K562 (cell line): ENCODE results near the gene NEUROD2. TPM values are rescaled to one million over a fixed set of nuclear protein-coding genes. Genes with fewer than 3 reads are reported as not detected.

ENCODE experiments used
- ATAC-seq: fragments of 200-7000 bp; cut with Tn5 transposase; 3 replicates; pipeline ENCODE4 v1.9.1; 2020; ENCODE audit warnings: moderate library complexity
- BruUV-seq: library from RNA; stranded (reverse); fragments of 400-500 nt; replicated peaks from 2 replicates; lab custom pipeline; 2021; lab: Mats Ljungman, UMichigan
- CTCF ChIA-PET: fragments of 300-600 bp; formaldehyde crosslinking; extraction: SDS; loops from one replicate; lab custom pipeline; 2021; ENCODE audit warnings: low intra/inter-chr PET ratio; lab: Yijun Ruan, JAX
- POLR2A ChIA-PET: fragments of 300-600, 350-650 bp; sonication (Branson Sonifier 250); formaldehyde crosslinking; extraction: SDS; loops from one replicate; lab custom pipeline; 2021; ENCODE audit warnings: antibody characterized with exemption, inconsistent platforms; lab: Yijun Ruan, JAX
- DNase-seq, 4 experiments: peaks; one replicate each; pipeline versions ENCODE4 v3.0.0 to v3.0.0-alpha.2; 2011 to 2018; ENCODE audit warnings: low spot score in 3 of 4, mixed read lengths in 3 of 4; ENCODE audit errors: extremely low read depth in 1 of 4
- FAIRE-seq: peaks from 2 replicates; lab custom pipeline; 2011; peaks lifted over from hg19 to GRCh38; lab: Jason Lieb, UNC
- H2AFZ ChIP-seq: 2 replicates; pipeline ENCODE4 v1.6.0; 2011; ENCODE audit warnings: low read depth, low read length, control low read depth, inconsistent platforms
- H3K27ac ChIP-seq: fragments of 200-600 bp; 3 replicates; pipeline ENCODE4 v1.8.0; 2011; ENCODE audit warnings: low read depth, mild to moderate bottlenecking, control low read depth, inconsistent platforms, low read length, moderate library complexity, mixed read lengths; ENCODE audit errors: extremely low read depth
- H3K27me3 ChIP-seq, 2 experiments: fragments of 300-600 bp in 1 of 2; 2 replicates in 1 of 2; 3 replicates in 1 of 2; pipeline versions ENCODE4 v1.6.0 to v1.8.0; 2011; ENCODE audit warnings: inconsistent platforms in 2 of 2, low read length in 2 of 2, mild to moderate bottlenecking in 1 of 2, mixed read lengths in 1 of 2, moderate library complexity in 1 of 2; ENCODE audit not compliant: control insufficient read depth in 2 of 2, insufficient read depth in 2 of 2
- H3K36me3 ChIP-seq: fragments of 300-600 bp; 3 replicates; pipeline ENCODE4 v1.8.0; 2011; ENCODE audit warnings: mild to moderate bottlenecking, low read length, inconsistent platforms; ENCODE audit not compliant: control insufficient read depth, insufficient read depth
- H3K4me1 ChIP-seq, 2 experiments: fragments of 200-600 bp in 1 of 2; replicated peaks in 1 of 2; 2 replicates in 1 of 2; 3 replicates in 1 of 2; pipeline versions ENCODE4 v1.5.1 to v1.8.0; 2011; ENCODE audit warnings: inconsistent platforms in 2 of 2, low read length in 2 of 2, mild to moderate bottlenecking in 1 of 2, mixed read lengths in 1 of 2, moderate library complexity in 1 of 2; ENCODE audit not compliant: control insufficient read depth in 2 of 2, insufficient read depth in 2 of 2
- H3K4me2 ChIP-seq: 2 replicates; pipeline ENCODE4 v1.6.1; 2011; ENCODE audit warnings: low read length, control low read depth, inconsistent platforms, mixed read lengths; ENCODE audit not compliant: insufficient read depth
- H3K4me3 ChIP-seq: fragments of 200-600 bp; sonication (generic), shearing (Covaris generic); 2 replicates; pipeline ENCODE4 v1.5.1; 2016; ENCODE audit warnings: control low read depth, inconsistent platforms
- H3K79me2 ChIP-seq: fragments of 200-600 bp; 3 replicates; pipeline ENCODE4 v1.8.0; 2011; ENCODE audit warnings: low read length, inconsistent platforms; ENCODE audit not compliant: control insufficient read depth, insufficient read depth
- H3K9ac ChIP-seq, 2 experiments: 2 replicates each; pipeline versions ENCODE4 v1.6.0 to v1.6.1; 2011; ENCODE audit warnings: low read depth in 2 of 2, low read length in 2 of 2, control low read depth in 1 of 2, inconsistent platforms in 1 of 2, mild to moderate bottlenecking in 1 of 2, mixed read lengths in 1 of 2; ENCODE audit not compliant: insufficient read depth in 1 of 2
- H3K9me1 ChIP-seq: one replicate; pipeline ENCODE4 v1.6.0; 2011; ENCODE audit warnings: inconsistent platforms, mild to moderate bottlenecking, low read length, moderate library complexity; ENCODE audit not compliant: control insufficient read depth, insufficient read depth
- H3K9me3 ChIP-seq: replicated peaks from 2 replicates; pipeline ENCODE4 v1.5.1; 2011; ENCODE audit warnings: low read depth, low read length, inconsistent platforms; ENCODE audit not compliant: control insufficient read depth, insufficient read depth
- H4K20me1 ChIP-seq: replicated peaks from 2 replicates; pipeline ENCODE4 v1.6.1; 2011; ENCODE audit warnings: low read length, inconsistent platforms, mixed read lengths; ENCODE audit not compliant: control insufficient read depth, insufficient read depth
- EWSR1 ChIP-seq: fragments of 450-650 bp; IDR thresholded peaks from 2 replicates; pipeline ENCODE4 v1.6.1; 2018; ENCODE audit warnings: borderline replicate concordance, mild to moderate bottlenecking, low read depth, moderate library complexity; ENCODE audit not compliant: partially characterized antibody
- NR2C2 ChIP-seq, 2 experiments: fragments of 200-800 bp in 1 of 2; sonication (Bioruptor generic) in 1 of 2; sonication (generic) in 1 of 2; formaldehyde crosslinking in 1 of 2; IDR thresholded peaks; 2 replicates each; pipeline versions ENCODE4 v1.6.1 to v1.8.0; 2016 to 2022; ENCODE audit warnings: mild to moderate bottlenecking in 1 of 2, missing compliant biosample characterization in 1 of 2, missing genetic modification characterization in 1 of 2, missing genetic modification reagents in 1 of 2
- RCOR1 ChIP-seq, 2 experiments: IDR thresholded peaks; 2 replicates each; pipeline ENCODE4 v1.6.1; 2012; ENCODE audit warnings: low read depth in 2 of 2, low read length in 2 of 2, borderline replicate concordance in 1 of 2, improper control_type of control experiment in 1 of 2
- SPI1 ChIP-seq: IDR thresholded peaks from 2 replicates; pipeline ENCODE4 v1.6.1; 2011; ENCODE audit warnings: low read depth, low read length, control low read depth, borderline replicate concordance
- ZKSCAN3 ChIP-seq: fragments of 250-450 bp; sonication (Bioruptor Pico); IDR thresholded peaks from 2 replicates; pipeline ENCODE4 v1.4.0; 2020
- WGBS: fragments of 100-300 bp; shearing (Covaris generic); methylation state at CpG from one replicate; pipeline ENCODE4 v1.1.6; 2016; ENCODE audit warnings: low coverage, mixed read lengths; ENCODE audit not compliant: insufficient coverage; ENCODE audit errors: missing lambda C conversion rate; 5-methylcytosine and 5-hydroxymethylcytosine counted together
- in situ Hi-C: fragments of 300-500 bp; cut with MboI; formaldehyde crosslinking; loops from 4 replicates; pipeline ENCODE4 v1.15.0; 2018; ENCODE audit warnings: inconsistent platforms, mixed read lengths
- intact Hi-C: fragments of 100-400 bp; cut with micrococcal nuclease; formaldehyde crosslinking; loops from 2 replicates; pipeline ENCODE4 v1.14.2; 2022
- polyA plus RNA-seq, 8 experiments: library from polyadenylated mRNA; depleted of rRNA in 4 of 8; stranded (reverse) in 5 of 8; unstranded in 3 of 8; fragments of >200 nt; fragmentation: Nextera tagmentation in 2 of 8; fragmentation: Illumina TruSeq in 1 of 8; extraction: Ambion mirVana in 2 of 8; extraction: Trizol in 1 of 8; gene quantifications; 2 replicates each; pipeline versions ENCODE4 v1.2.1 to v1.2.3, GENCODE V29; 2011 to 2014; ENCODE audit warnings: inconsistent platforms in 1 of 8, missing spikeins in 1 of 8
- total RNA-seq, 7 experiments: library from RNA; depleted of rRNA in 6 of 7; stranded (reverse); fragments of >200 nt in 6 of 7; fragmentation: Illumina TruSeq in 2 of 7; extraction: Trizol in 2 of 7; gene quantifications; 2 replicates each; pipeline versions ENCODE4 v1.2.1 to v1.2.3, GENCODE V29; 2011 to 2021; ENCODE audit warnings: low replicate concordance in 1 of 7
- TF ChIP-seq, protein P1 (sequence below): fragments of 250-450 bp; sonication (Bioruptor Pico); IDR thresholded peaks from 2 replicates; pipeline ENCODE4 v1.5.1; 2021; ENCODE audit warnings: mild to moderate bottlenecking
- TF ChIP-seq, protein P2 (sequence below): fragments of 250-450 bp; sonication (Bioruptor Pico); IDR thresholded peaks from 2 replicates; pipeline ENCODE4 v1.4.0; 2020
- TF ChIP-seq, protein P3 (sequence below): sonication (generic); formaldehyde crosslinking; IDR thresholded peaks from 2 replicates; pipeline ENCODE4 v1.8.0; 2022; ENCODE audit warnings: mild to moderate bottlenecking, missing genetic modification reagents, borderline replicate concordance

NEUROD2 gene
- total and polyA plus RNA-seq, 9 of the 15 experiments (the other 6 are each of a cell fraction or from before 2014, with no cell fraction given): not detected

DNA sequence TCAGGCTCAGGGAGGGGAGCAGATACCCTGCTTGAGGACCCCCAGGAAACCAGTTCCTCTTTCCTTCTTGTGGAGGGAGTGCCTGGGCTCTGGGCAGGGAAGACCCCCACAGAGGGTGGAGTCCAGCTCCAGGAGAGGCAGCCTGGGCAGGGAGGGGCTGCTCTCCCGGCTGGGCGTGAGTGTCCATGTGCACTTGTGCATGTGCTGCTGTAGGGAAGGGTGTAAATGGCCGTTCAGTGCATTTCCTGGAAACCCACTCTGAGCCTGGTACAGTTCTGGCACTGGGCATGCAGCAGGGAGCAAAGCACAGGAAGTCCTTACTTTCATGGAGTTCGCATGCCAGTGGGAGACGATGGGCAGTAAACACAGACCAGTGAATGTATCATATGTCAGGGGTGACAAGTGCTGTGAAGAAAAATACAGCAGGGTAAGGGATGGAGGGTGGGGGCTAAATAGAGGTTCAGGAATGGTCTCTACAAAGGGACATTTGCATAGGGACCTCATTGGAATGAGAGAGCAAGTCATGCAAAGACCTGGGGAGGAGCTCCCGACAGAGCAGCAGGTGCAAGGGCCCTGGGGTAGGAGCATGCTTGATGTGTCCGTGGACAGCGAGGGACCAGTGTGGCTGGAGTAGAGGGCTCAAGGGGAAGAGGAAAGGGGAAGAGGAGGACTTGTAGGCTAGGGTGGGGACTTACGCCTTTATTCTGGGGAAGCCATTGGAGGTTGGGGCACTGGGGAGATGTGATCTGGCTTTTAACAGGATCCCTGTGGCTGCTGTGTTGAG lies 34.8 kb upstream of the NEUROD2 start:
- intact Hi-C loops: no loop called here
- BruUV-seq: no TSS peak
- in situ Hi-C loops: no loop called here
- ATAC-seq: no peak
- Histone ChIP-seq H3K4me2 (no peak overlapping the region), H3K79me2 (peaks cover 87% of the 10 kb centered on the region), H3K27me3 (no peaks in the 10 kb centered on the region), H3K36me3 (peaks cover 11% of the 10 kb centered on the region; the same call in 2 of the 3 replicates), H3K4me3 (no peak overlapping the region), H3K9me3 (no peaks in the 10 kb centered on the region), H4K20me1 (peaks cover 29% of the 10 kb centered on the region), H3K9ac (peak overlapping the region in 1 of 2 experiments; percentile 22; a peak in 2 of 4 replicates), H2AFZ (no peak overlapping the region), H3K9me1 (no peaks in the 10 kb centered on the region), H3K4me1 (peaks cover 61 to 64% of the 10 kb centered on the region in 2 experiments), H3K27ac (no peak overlapping the region)
- DNase-seq: no peak
- WGBS: 77% methylated on average over 9 of the region's 9 CpGs
- POLR2A ChIA-PET: interaction anchor here (0.6 to 1.4 kb wide), 3 partner anchors 11 to 24 kb away, joined by 3 to 4 read pairs (median 4); no protein-coding TSS in a partner anchor
- CTCF ChIA-PET: no interaction called here
- FAIRE-seq: no peak
- TF ChIP-seq, protein P1, sequence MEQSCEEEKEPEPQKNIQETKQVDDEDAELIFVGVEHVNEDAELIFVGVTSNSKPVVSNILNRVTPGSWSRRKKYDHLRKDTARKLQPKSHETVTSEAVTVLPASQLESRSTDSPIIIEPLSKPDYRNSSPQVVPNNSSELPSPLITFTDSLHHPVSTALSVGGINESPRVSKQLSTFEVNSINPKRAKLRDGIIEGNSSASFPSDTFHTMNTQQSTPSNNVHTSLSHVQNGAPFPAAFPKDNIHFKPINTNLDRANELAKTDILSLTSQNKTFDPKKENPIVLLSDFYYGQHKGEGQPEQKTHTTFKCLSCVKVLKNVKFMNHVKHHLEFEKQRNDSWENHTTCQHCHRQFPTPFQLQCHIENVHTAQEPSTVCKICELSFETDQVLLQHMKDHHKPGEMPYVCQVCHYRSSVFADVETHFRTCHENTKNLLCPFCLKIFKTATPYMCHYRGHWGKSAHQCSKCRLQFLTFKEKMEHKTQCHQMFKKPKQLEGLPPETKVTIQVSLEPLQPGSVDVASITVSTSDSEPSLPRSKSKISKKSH (CRISPR knock-in tag): no peak
- TF ChIP-seq NR2C2 (CRISPR knock-in tag; IDR thresholded peaks at IDR 0.05) (no peak), NR2C2 (tag; IDR thresholded peaks at IDR 0.05) (no peak; the same call in 1 of the 2 replicates), ZKSCAN3 (no peak), SPI1 (peak; percentile 40; the same call in 1 of the 2 replicates), EWSR1 (no peak), RCOR1 (IDR thresholded peaks at IDR 0.05; ENCODE audit: borderline replicate concordance in 1 of 2, low read depth in 2 of 2, low read length in 2 of 2) (0 out of 4 replicates have a peak, but pooled peaks of 1 of the 2 experiments have one; percentile 6)
- TF ChIP-seq, protein P2, sequence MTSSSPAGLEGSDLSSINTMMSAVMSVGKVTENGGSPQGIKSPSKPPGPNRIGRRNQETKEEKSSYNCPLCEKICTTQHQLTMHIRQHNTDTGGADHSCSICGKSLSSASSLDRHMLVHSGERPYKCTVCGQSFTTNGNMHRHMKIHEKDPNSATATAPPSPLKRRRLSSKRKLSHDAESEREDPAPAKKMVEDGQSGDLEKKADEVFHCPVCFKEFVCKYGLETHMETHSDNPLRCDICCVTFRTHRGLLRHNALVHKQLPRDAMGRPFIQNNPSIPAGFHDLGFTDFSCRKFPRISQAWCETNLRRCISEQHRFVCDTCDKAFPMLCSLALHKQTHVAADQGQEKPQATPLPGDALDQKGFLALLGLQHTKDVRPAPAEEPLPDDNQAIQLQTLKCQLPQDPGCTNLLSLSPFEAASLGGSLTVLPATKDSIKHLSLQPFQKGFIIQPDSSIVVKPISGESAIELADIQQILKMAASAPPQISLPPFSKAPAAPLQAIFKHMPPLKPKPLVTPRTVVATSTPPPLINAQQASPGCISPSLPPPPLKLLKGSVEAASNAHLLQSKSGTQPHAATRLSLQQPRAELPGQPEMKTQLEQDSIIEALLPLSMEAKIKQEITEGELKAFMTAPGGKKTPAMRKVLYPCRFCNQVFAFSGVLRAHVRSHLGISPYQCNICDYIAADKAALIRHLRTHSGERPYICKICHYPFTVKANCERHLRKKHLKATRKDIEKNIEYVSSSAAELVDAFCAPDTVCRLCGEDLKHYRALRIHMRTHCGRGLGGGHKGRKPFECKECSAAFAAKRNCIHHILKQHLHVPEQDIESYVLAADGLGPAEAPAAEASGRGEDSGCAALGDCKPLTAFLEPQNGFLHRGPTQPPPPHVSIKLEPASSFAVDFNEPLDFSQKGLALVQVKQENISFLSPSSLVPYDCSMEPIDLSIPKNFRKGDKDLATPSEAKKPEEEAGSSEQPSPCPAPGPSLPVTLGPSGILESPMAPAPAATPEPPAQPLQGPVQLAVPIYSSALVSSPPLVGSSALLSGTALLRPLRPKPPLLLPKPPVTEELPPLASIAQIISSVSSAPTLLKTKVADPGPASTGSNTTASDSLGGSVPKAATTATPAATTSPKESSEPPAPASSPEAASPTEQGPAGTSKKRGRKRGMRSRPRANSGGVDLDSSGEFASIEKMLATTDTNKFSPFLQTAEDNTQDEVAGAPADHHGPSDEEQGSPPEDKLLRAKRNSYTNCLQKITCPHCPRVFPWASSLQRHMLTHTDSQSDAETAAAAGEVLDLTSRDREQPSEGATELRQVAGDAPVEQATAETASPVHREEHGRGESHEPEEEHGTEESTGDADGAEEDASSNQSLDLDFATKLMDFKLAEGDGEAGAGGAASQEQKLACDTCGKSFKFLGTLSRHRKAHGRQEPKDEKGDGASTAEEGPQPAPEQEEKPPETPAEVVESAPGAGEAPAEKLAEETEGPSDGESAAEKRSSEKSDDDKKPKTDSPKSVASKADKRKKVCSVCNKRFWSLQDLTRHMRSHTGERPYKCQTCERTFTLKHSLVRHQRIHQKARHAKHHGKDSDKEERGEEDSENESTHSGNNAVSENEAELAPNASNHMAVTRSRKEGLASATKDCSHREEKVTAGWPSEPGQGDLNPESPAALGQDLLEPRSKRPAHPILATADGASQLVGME (CRISPR knock-in tag): no peak
- TF ChIP-seq, protein P3, sequence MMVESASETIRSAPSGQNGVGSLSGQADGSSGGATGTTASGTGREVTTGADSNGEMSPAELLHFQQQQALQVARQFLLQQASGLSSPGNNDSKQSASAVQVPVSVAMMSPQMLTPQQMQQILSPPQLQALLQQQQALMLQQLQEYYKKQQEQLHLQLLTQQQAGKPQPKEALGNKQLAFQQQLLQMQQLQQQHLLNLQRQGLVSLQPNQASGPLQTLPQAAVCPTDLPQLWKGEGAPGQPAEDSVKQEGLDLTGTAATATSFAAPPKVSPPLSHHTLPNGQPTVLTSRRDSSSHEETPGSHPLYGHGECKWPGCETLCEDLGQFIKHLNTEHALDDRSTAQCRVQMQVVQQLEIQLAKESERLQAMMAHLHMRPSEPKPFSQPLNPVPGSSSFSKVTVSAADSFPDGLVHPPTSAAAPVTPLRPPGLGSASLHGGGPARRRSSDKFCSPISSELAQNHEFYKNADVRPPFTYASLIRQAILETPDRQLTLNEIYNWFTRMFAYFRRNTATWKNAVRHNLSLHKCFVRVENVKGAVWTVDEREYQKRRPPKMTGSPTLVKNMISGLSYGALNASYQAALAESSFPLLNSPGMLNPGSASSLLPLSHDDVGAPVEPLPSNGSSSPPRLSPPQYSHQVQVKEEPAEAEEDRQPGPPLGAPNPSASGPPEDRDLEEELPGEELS (CRISPR knock-in tag): no peak
